Psoas muscle (tissue), 8 donors: Measurements from ENCODE around the gene CSRNP2. TPM values are rescaled to one million over a fixed set of nuclear protein-coding genes. Genes with fewer than 3 reads are reported as not detected.

Experiments
- ATAC-seq, 4 donors: fragments of 200-7000 bp; cut with Tn5 transposase; one replicate each; pipeline ENCODE4 v1.9.1; 2020; ENCODE audit warnings: moderate library complexity in 3 of 4, mild to moderate bottlenecking in 2 of 4
- DNase-seq, 2 donors: peaks; one replicate each; pipeline ENCODE4 v3.0.0-alpha.2; 2020
- H3K27ac ChIP-seq: fragments of 200-600 bp; one replicate; pipeline ENCODE4 v1.8.0; 2022
- H3K27me3 ChIP-seq, 3 donors: fragments of 200-600 bp in 1 of 3; one replicate each; pipeline versions ENCODE4 v1.6.1 to v1.8.0; 2013 to 2022; ENCODE audit warnings: low read length in 2 of 3, mild to moderate bottlenecking in 2 of 3, moderate library complexity in 1 of 3; ENCODE audit not compliant: insufficient read depth in 3 of 3
- H3K36me3 ChIP-seq, 2 donors: fragments of 200-600 bp in 1 of 2; one replicate each; pipeline versions ENCODE4 v1.6.1 to v1.8.0; 2013 to 2022; ENCODE audit warnings: low read depth in 1 of 2, mild to moderate bottlenecking in 1 of 2, moderate library complexity in 1 of 2; ENCODE audit not compliant: insufficient read depth in 1 of 2
- H3K4me1 ChIP-seq: fragments of 200-600 bp; one replicate; pipeline ENCODE4 v1.8.0; 2022
- H3K4me3 ChIP-seq: fragments of 200-600 bp; one replicate; pipeline ENCODE4 v1.8.0; 2022; ENCODE audit warnings: mild to moderate bottlenecking
- H3K9me3 ChIP-seq: fragments of 200-600 bp; one replicate; pipeline ENCODE4 v1.8.0; 2022
- WGBS, 3 donors: extraction: QIAGEN DNeasy Blood & Tissue Kit; methylation state at CpG; one replicate each; pipeline versions ENCODE4 v1.1.6 to v1.1.7; 2013; 5-methylcytosine and 5-hydroxymethylcytosine counted together
- intact Hi-C, 2 donors: fragments of 100-400 bp; cut with DNase I; formaldehyde crosslinking; loops; one replicate each; pipeline versions ENCODE4 v1.11.0 to v1.14.2; 2022
- polyA plus RNA-seq, 3 donors: library from polyadenylated mRNA; stranded (reverse); fragments of 200-250 nt; gene quantifications; one replicate each; pipeline ENCODE4 v1.2.3, GENCODE V29; 2013
- total RNA-seq, 4 donors: library from RNA; stranded (reverse); fragmentation: NEBNext Ultra II Directional in 2 of 4; extraction: Animal tissue kit (Norgen Biotek cat#: 25700) in 2 of 4; gene quantifications; one replicate each; pipeline versions ENCODE4 v1.2.1 to v1.2.4, GENCODE V29; 2021 to 2023
- TF ChIP-seq, protein P1 (sequence below): fragments of 200-600 bp; IDR thresholded peaks from one replicate; pipeline ENCODE4 v1.8.0; 2022; ENCODE audit warnings: antibody characterized with exemption
- donor health status: healthy with polysubstance abuse.
- donor health status: DM: no; HTN: no; CAD: no; lungs with moderate emphysema.
- donor health status: Bipolar disorder and iron deficiency.
- donor health status: healthy.
- donor health status: DM: yes; HTN: yes; CAD: no.
- donor health status: DM: no; HTN: no; CAD: no.
- donor health status: DM: no; HTN: no; CAD: no.
- donor health status: DM: yes; HTN: yes; CAD: no.

Gene CSRNP2
- total and polyA plus RNA-seq, 7 donors: 9.2 to 50.5 (median 17.9) TPM

GRCh38 chr12:51127050-51127729 lies 43.8 kb upstream of the CSRNP2 start:
- 85 to 91% (median 89%) methylated on average over 2 of the region's 2 CpGs for WGBS, 3 donors
- ATAC-seq (peak in 3 of 4 donors; percentile 47 to 64 (median 51)), DNase-seq (no peak)
- Histone ChIP-seq H3K27me3 (no peaks in the 10 kb centered on the region), H3K4me3 (no peak overlapping the region), H3K9me3 (no peaks in the 10 kb centered on the region), H3K27ac (peak overlapping the region; percentile 46), H3K36me3 (peaks cover 0 to 8% of the 10 kb centered on the region in 2 donors), H3K4me1 (peaks cover 31% of the 10 kb centered on the region)
- TF ChIP-seq, protein P1, sequence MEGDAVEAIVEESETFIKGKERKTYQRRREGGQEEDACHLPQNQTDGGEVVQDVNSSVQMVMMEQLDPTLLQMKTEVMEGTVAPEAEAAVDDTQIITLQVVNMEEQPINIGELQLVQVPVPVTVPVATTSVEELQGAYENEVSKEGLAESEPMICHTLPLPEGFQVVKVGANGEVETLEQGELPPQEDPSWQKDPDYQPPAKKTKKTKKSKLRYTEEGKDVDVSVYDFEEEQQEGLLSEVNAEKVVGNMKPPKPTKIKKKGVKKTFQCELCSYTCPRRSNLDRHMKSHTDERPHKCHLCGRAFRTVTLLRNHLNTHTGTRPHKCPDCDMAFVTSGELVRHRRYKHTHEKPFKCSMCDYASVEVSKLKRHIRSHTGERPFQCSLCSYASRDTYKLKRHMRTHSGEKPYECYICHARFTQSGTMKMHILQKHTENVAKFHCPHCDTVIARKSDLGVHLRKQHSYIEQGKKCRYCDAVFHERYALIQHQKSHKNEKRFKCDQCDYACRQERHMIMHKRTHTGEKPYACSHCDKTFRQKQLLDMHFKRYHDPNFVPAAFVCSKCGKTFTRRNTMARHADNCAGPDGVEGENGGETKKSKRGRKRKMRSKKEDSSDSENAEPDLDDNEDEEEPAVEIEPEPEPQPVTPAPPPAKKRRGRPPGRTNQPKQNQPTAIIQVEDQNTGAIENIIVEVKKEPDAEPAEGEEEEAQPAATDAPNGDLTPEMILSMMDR: no peak
- intact Hi-C loops: loop anchor here in 1 of 2 donors (5.0 kb wide), 1 partner anchor 40 kb away; no protein-coding TSS in a partner anchor

GRCh38 chr12:51126297-51126696 lies 42.9 kb upstream of the CSRNP2 start:
- Histone ChIP-seq H3K27ac (peak overlapping the region; percentile 46), H3K27me3 (no peaks in the 10 kb centered on the region), H3K9me3 (no peaks in the 10 kb centered on the region), H3K4me3 (no peak overlapping the region), H3K4me1 (peaks cover 31% of the 10 kb centered on the region), H3K36me3 (peaks cover 0 to 8% of the 10 kb centered on the region in 2 donors)
- DNase-seq: no peak
- no peak for ATAC-seq
- intact Hi-C loops: loop anchor here in 1 of 2 donors (5.0 kb wide), 1 partner anchor 41 kb away; no protein-coding TSS in a partner anchor
- whole genome bisulfite sequencing, 3 donors: 69 to 90% (median 78%) methylated on average over 2 of the region's 2 CpGs
- TF ChIP-seq, protein P1: no peak

DNA sequence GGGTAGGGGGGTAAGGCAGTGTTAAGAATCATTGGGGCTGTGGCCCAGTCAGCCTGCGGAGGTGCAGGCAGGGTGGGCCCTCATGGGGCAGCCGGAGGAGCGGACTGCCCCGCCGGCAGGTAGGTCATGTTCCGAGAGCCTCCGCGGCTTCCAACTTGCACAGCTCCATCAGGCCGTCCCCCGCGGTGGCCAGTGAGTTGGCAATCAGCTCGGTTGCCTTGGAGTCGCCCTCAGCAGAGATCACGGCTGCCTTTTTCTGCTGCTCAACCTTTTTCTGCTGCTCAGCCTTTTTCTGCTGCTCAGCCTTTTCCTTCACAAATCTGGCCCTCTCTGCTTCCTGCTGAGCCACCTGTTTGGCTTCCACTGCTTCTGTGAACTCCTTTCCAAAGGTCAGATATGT lies 41.1 kb upstream of the CSRNP2 start:
- 93 to 96% (median 94%) methylated on average over 14 of the region's 14 CpGs for WGBS, 3 donors
- DNase-seq: no peak
- no peaks in the 10 kb centered on the region for H3K27me3 ChIP-seq
- peaks cover 31% of the 10 kb centered on the region for H3K4me1 ChIP-seq
- peaks cover 0 to 3% of the 10 kb centered on the region in 2 donors for H3K36me3 ChIP-seq
- intact Hi-C loops: no loop called here
- TF ChIP-seq, protein P1: no peak
- H3K9me3 ChIP-seq: no peaks in the 10 kb centered on the region
- H3K27ac ChIP-seq: no peak overlapping the region
- H3K4me3 ChIP-seq: no peak overlapping the region
- ATAC-seq: no peak

DNA sequence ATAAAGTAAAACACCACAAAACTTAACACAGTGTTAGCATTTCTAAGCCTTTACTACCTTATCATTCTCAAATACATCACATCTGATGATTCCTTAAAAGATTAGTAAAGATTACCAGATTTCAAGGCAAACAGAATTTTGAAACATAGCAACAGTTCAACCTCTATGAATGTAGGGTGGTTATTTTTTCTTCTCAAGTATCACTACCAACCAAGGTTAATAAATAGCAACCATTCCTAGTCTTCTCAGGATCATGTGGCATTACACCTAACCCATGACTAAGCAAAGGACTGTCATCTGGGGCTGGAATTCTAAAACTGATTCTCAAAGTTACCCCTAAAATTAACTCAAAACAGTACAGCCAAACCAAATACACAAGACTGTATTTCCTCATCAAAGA lies 39.4 kb upstream of the CSRNP2 start:
- peaks cover 0 to 3% of the 10 kb centered on the region in 2 donors for H3K36me3 ChIP-seq
- peak overlapping the region; percentile 58 for H3K27ac ChIP-seq
- peaks cover 35% of the 10 kb centered on the region for H3K4me1 ChIP-seq
- peak overlapping the region; percentile 19 for H3K4me3 ChIP-seq
- TF ChIP-seq, protein P1: no peak
- H3K27me3 ChIP-seq: no peaks in the 10 kb centered on the region
- ATAC-seq (peak in 3 of 4 donors; percentile 54 to 69 (median 67)), DNase-seq (no peak)
- no peaks in the 10 kb centered on the region for H3K9me3 ChIP-seq
- intact Hi-C loops: no loop called here
